B cell (primary cell): ENCODE data around the gene ZNF175. TPM values are rescaled to one million over a fixed set of nuclear protein-coding genes. Genes with fewer than 3 reads are reported as not detected.

ENCODE experiments used
- ATAC-seq: fragments of 200-7000 bp; cut with Tn5 transposase; one replicate; pipeline ENCODE4 v1.10.0; 2021; ENCODE audit warnings: low read depth, mild to moderate bottlenecking, moderate number of reproducible peaks, moderate library complexity
- CTCF ChIA-PET: fragments of 350-600 bp; sonication (Branson Sonifier 250); formaldehyde crosslinking; loops from one replicate; lab custom pipeline; 2021; ENCODE audit warnings: antibody characterized with exemption, inconsistent platforms; lab: Charles Lee
- POLR2A ChIA-PET: fragments of 350-600 bp; sonication (Branson Sonifier 250); formaldehyde crosslinking; loops from one replicate; lab custom pipeline; 2021; ENCODE audit warnings: antibody characterized with exemption; lab: Charles Lee
- DNase-seq: peaks from one replicate; pipeline ENCODE4 v3.0.0; 2013
- H2AFZ ChIP-seq: 2 replicates; pipeline ENCODE4 v1.6.1; 2012; ENCODE audit warnings: mild to moderate bottlenecking, low read depth, low read length; ENCODE audit not compliant: insufficient read depth, poor library complexity, severe bottlenecking
- H3K27ac ChIP-seq, 2 donors: 1 replicate in 1 of 2; 2 replicates in 1 of 2; pipeline ENCODE4 v1.5.1; 2012 to 2013; ENCODE audit warnings: low read length in 2 of 2, mild to moderate bottlenecking in 2 of 2, moderate library complexity in 1 of 2
- H3K27me3 ChIP-seq, 4 experiments: fragments of 200-600 bp in 1 of 4; sonication (generic) in 1 of 4; replicated peaks in 1 of 4; 1 replicate in 2 of 4; 2 replicates in 2 of 4; pipeline versions ENCODE4 v1.6.1 to v1.7.0; 2013 to 2016; ENCODE audit warnings: low read length in 3 of 4, mild to moderate bottlenecking in 2 of 4, mixed read lengths in 1 of 4, moderate library complexity in 1 of 4; ENCODE audit not compliant: insufficient read depth in 4 of 4, control insufficient read depth in 3 of 4; ENCODE audit errors: control extremely low read depth in 1 of 4
- H3K36me3 ChIP-seq, 2 experiments: replicated peaks in 1 of 2; 1 replicate in 1 of 2; 2 replicates in 1 of 2; pipeline versions ENCODE4 v1.6.1 to v1.7.1; 2013; ENCODE audit warnings: low read length in 1 of 2; ENCODE audit not compliant: insufficient read depth in 2 of 2, control insufficient read depth in 1 of 2; ENCODE audit errors: control extremely low read depth in 1 of 2, extremely low read depth in 1 of 2
- H3K4me1 ChIP-seq, 2 donors: fragments of 200-600 bp in 1 of 2; sonication (generic) in 1 of 2; 1 replicate in 1 of 2; 2 replicates in 1 of 2; pipeline versions ENCODE4 v1.5.1 to v1.6.1; 2013 to 2017; ENCODE audit warnings: low read length in 2 of 2; ENCODE audit not compliant: control insufficient read depth in 2 of 2, insufficient read depth in 2 of 2
- H3K4me2 ChIP-seq: replicated peaks from 2 replicates; pipeline ENCODE3; 2012; ENCODE audit warnings: mild to moderate bottlenecking, low read depth, low read length; ENCODE audit not compliant: poor library complexity, severe bottlenecking
- H3K4me3 ChIP-seq, 5 experiments: fragments of 200-600 bp in 1 of 5; sonication (generic) in 1 of 5; 1 replicate in 3 of 5; 2 replicates in 2 of 5; pipeline versions ENCODE4 v1.5.1 to v1.7.0; 2011 to 2016; ENCODE audit warnings: low read length in 4 of 5, mild to moderate bottlenecking in 4 of 5, low read depth in 2 of 5, control low read depth in 1 of 5, moderate library complexity in 1 of 5; ENCODE audit not compliant: insufficient read depth in 1 of 5; ENCODE audit errors: control extremely low read depth in 1 of 5, extremely low read depth in 1 of 5
- H3K79me2 ChIP-seq: fragments of 200-600 bp; sonication (generic); one replicate; pipeline ENCODE4 v1.6.0; 2016; ENCODE audit warnings: low read length; ENCODE audit not compliant: control insufficient read depth, insufficient read depth
- H3K9ac ChIP-seq: fragments of 200-600 bp; sonication (generic); 2 replicates; pipeline ENCODE4 v1.6.1; 2017; ENCODE audit warnings: mild to moderate bottlenecking, low read length, moderate library complexity
- H3K9me3 ChIP-seq, 3 donors: one replicate each; pipeline versions ENCODE4 v1.6.1 to v1.7.1; 2013; ENCODE audit warnings: low read length in 2 of 3; ENCODE audit not compliant: control insufficient read depth in 2 of 3, insufficient read depth in 1 of 3; ENCODE audit errors: control extremely low read depth in 1 of 3
- H4K20me1 ChIP-seq: 2 replicates; pipeline ENCODE4 v1.6.0; 2012; ENCODE audit warnings: mild to moderate bottlenecking, low read length; ENCODE audit not compliant: insufficient read depth, control insufficient read depth, poor library complexity, severe bottlenecking
- H3K27ac Mint-ChIP-seq: one replicate; pipeline ENCODE4 v1.8.0; 2021; ENCODE audit warnings: mixed read lengths
- H3K27me3 Mint-ChIP-seq: one replicate; pipeline ENCODE4 v1.8.0; 2021; ENCODE audit warnings: mixed read lengths
- H3K4me1 Mint-ChIP-seq: one replicate; pipeline ENCODE4 v1.8.0; 2021; ENCODE audit warnings: mixed read lengths
- H3K4me3 Mint-ChIP-seq: one replicate; pipeline ENCODE4 v1.8.0; 2021; ENCODE audit warnings: mixed read lengths
- H3K9me3 Mint-ChIP-seq: one replicate; pipeline ENCODE4 v1.8.0; 2022; ENCODE audit warnings: mixed read lengths; ENCODE audit not compliant: insufficient read depth
- EZH2 ChIP-seq: IDR thresholded peaks from 2 replicates; pipeline ENCODE4 v1.6.1; 2012; ENCODE audit warnings: borderline replicate concordance, low read depth, mild to moderate bottlenecking, moderate library complexity, low read length; ENCODE audit not compliant: insufficient read depth, poor library complexity, severe bottlenecking
- whole genome bisulfite sequencing: methylation state at CpG from one replicate; pipeline ENCODE4 v1.1.5; 2013; ENCODE audit warnings: missing lambda C conversion rate; ENCODE audit not compliant: insufficient coverage; 5-methylcytosine and 5-hydroxymethylcytosine counted together
- intact Hi-C: fragments of 100-400 bp; cut with micrococcal nuclease; formaldehyde crosslinking; loops from one replicate; pipeline ENCODE4 v1.10.0; 2022
- polyA plus RNA-seq: library from polyadenylated mRNA; depleted of rRNA; stranded (reverse); fragments of >200 nt; gene quantifications from 2 replicates; pipeline ENCODE4 v1.2.3, GENCODE V29; 2012
- total RNA-seq, 2 donors: library from RNA; stranded (reverse); fragments of 120-200 nt in 1 of 2; gene quantifications; 1 replicate in 1 of 2; 2 replicates in 1 of 2; pipeline versions ENCODE4 v1.2.3 to v1.2.4, GENCODE V29; 2013 to 2022
- TF ChIP-seq, protein P1 (sequence below): fragments of 200-600 bp; IDR thresholded peaks from one replicate; pipeline ENCODE4 v1.8.0; 2022; ENCODE audit warnings: antibody characterized with exemption, mild to moderate bottlenecking

Gene ZNF175
- total and polyA plus RNA-seq, 2 donors (not counting 1 experiment from before 2014, with no cell fraction given) = 4.6 to 31.3 TPM

GRCh38 chr19:51541458-51542357 lies 29.4 kb upstream of the ZNF175 start:
- Histone ChIP-seq H4K20me1 (no peaks in the 10 kb centered on the region), H3K36me3 (no peaks in the 10 kb centered on the region), H2AFZ (no peak overlapping the region), H3K9me3 (peaks cover 0 to 4% (median 0%) of the 10 kb centered on the region in 3 donors), H3K27ac (no peak overlapping the region), H3K79me2 (no peaks in the 10 kb centered on the region), H3K4me3 (no peak overlapping the region), H3K27me3 (no peaks in the 10 kb centered on the region), H3K4me1 (peaks cover 16 to 30% of the 10 kb centered on the region in 2 donors), H3K4me2 (no peak overlapping the region), H3K9ac (no peak overlapping the region)
- CTCF ChIA-PET = interaction anchor here (1.0 to 1.1 kb wide), 2 partner anchors 26 to 27 kb away, joined by 3 read pairs; no protein-coding TSS in a partner anchor
- Mint-ChIP-seq H3K9me3 (no peaks in the 10 kb centered on the region), H3K4me3 (no peak overlapping the region), H3K27me3 (peaks cover 4% of the 10 kb centered on the region), H3K27ac (no peak overlapping the region), H3K4me1 (peaks cover 41% of the 10 kb centered on the region)
- 85% methylated on average over 9 of the region's 10 CpGs for WGBS
- DNase-seq (no peak), ATAC-seq (no peak)
- POLR2A ChIA-PET = no interaction called here
- no peak for TF ChIP-seq EZH2
- TF ChIP-seq, protein P1, sequence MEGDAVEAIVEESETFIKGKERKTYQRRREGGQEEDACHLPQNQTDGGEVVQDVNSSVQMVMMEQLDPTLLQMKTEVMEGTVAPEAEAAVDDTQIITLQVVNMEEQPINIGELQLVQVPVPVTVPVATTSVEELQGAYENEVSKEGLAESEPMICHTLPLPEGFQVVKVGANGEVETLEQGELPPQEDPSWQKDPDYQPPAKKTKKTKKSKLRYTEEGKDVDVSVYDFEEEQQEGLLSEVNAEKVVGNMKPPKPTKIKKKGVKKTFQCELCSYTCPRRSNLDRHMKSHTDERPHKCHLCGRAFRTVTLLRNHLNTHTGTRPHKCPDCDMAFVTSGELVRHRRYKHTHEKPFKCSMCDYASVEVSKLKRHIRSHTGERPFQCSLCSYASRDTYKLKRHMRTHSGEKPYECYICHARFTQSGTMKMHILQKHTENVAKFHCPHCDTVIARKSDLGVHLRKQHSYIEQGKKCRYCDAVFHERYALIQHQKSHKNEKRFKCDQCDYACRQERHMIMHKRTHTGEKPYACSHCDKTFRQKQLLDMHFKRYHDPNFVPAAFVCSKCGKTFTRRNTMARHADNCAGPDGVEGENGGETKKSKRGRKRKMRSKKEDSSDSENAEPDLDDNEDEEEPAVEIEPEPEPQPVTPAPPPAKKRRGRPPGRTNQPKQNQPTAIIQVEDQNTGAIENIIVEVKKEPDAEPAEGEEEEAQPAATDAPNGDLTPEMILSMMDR = no peak
- intact Hi-C loops = no loop called here

DNA sequence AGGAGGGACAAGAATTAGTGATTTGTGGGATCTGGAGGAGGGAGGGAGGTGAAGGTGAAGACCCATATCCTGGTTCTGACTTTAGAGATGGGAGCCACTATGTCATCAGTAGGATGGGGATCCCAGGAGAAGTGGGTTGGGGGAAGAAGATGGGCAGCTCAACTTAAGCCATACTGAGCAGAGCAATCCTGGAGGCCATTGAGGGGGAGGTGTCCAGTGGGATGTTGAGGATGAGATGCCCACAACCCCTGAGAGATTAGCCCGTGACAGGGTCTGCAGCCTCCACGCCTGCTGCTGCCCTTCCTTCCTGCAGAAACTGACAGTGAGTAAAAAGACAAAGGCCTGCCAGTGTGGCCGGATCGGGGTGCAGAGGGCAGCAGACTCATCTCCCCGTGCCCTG lies 28.4 kb upstream of the ZNF175 start:
- Mint-ChIP-seq H3K9me3 (no peaks in the 10 kb centered on the region), H3K27me3 (peaks cover 4% of the 10 kb centered on the region), H3K4me1 (peaks cover 48% of the 10 kb centered on the region), H3K4me3 (no peak overlapping the region), H3K27ac (no peak overlapping the region)
- POLR2A ChIA-PET = no interaction called here
- peaks cover 0 to 4% (median 0%) of the 10 kb centered on the region in 3 donors for H3K9me3 ChIP-seq
- 92% methylated on average over 5 of the region's 5 CpGs for WGBS
- no peaks in the 10 kb centered on the region for H4K20me1 ChIP-seq
- no peaks in the 10 kb centered on the region for H3K36me3 ChIP-seq
- H2AFZ ChIP-seq = no peak overlapping the region
- DNase-seq = no peak
- TF ChIP-seq, protein P1 = no peak
- no peak for TF ChIP-seq EZH2
- CTCF ChIA-PET = no interaction called here
- intact Hi-C loops = no loop called here
- no peak overlapping the region for H3K4me3 ChIP-seq
- H3K4me2 ChIP-seq = no peak overlapping the region
- no peak for ATAC-seq
- no peak overlapping the region for H3K9ac ChIP-seq
- no peaks in the 10 kb centered on the region for H3K79me2 ChIP-seq
- H3K27me3 ChIP-seq = no peaks in the 10 kb centered on the region
- H3K27ac ChIP-seq = no peak overlapping the region
- peaks cover 26 to 40% of the 10 kb centered on the region in 2 donors for H3K4me1 ChIP-seq
